ENCODE measurements around the gene MBD1.
"Not testable (repeated sequence)": the region's sequence is repeated elsewhere in the genome, so short reads cannot be mapped to it uniquely, and the experiment has no call there.

The MBD1 gene

GRCh38 chr18:50289108-50289443 is 7.8 kb upstream of the MBD1 start:
- no peak for DNase-seq (ENCODE audit: low read depth in 2 of 2)

- not testable (repeated sequence) for DNase-seq (ENCODE audit: low read depth in 2 of 2)
Measured at GRCh38 chr18:50288348-50289107, 7.2 kb upstream of the MBD1 start.

GRCh38 chr18:50287441-50288347 is 6.4 kb upstream of the MBD1 start, which contains the start of gene CXXC1:
Gene CXXC1, minus strand, starts transcription at chr18:50287692. Its CDS starts 103 bp downstream, at chr18:50287589.
- peak; percentile 93 to 96 for DNase-seq (ENCODE audit: low read depth in 2 of 2)

GRCh38 chr18:50287028-50287440 is 5.7 kb upstream of the MBD1 start:
- DNase-seq (ENCODE audit: low read depth in 2 of 2), result no peak

- no peak for DNase-seq (ENCODE audit: low read depth in 2 of 2)
Measured at GRCh38 chr18:50286391-50287027, 5.2 kb upstream of the MBD1 start.

- no peak for DNase-seq (ENCODE audit: low read depth in 2 of 2)
Measured at GRCh38 chr18:50285631-50286321, 4.5 kb upstream of the MBD1 start.

GRCh38 chr18:50285071-50285470 is 3.7 kb upstream of the MBD1 start:
- DNase-seq (ENCODE audit: low read depth in 2 of 2), result no peak

- no peak for DNase-seq (ENCODE audit: low read depth in 2 of 2)
Measured at GRCh38 chr18:50284255-50284885, 3.0 kb upstream of the MBD1 start.

GRCh38 chr18:50283469-50284209 is 2.3 kb upstream of the MBD1 start:
- no peak for DNase-seq (ENCODE audit: low read depth in 2 of 2)

- no peak for DNase-seq (ENCODE audit: low read depth in 2 of 2)
Measured at GRCh38 chr18:50282521-50283335, 1.4 kb upstream of the MBD1 start.

- DNase-seq (ENCODE audit: low read depth in 2 of 2), result no peak
Measured at GRCh38 chr18:50281972-50282520, 723 bp upstream of the MBD1 start.

- no peak for DNase-seq (ENCODE audit: low read depth in 2 of 2)
Measured at GRCh38 chr18:50280707-50281294, 522 bp downstream of the MBD1 start.

- no peak for DNase-seq (ENCODE audit: low read depth in 2 of 2)
Measured at GRCh38 chr18:50279752-50280151, 1.6 kb downstream of the MBD1 start.

GRCh38 chr18:50277942-50278341 is 3.4 kb downstream of the MBD1 start:
- DNase-seq (ENCODE audit: low read depth in 2 of 2), result no peak

- DNase-seq (ENCODE audit: low read depth in 2 of 2), result no peak
Measured at GRCh38 chr18:50276452-50276851, 4.9 kb downstream of the MBD1 start.

- no peak for DNase-seq (ENCODE audit: low read depth in 2 of 2)
Measured at GRCh38 chr18:50275503-50276036, 5.8 kb downstream of the MBD1 start.

GRCh38 chr18:50274941-50275340 is 6.4 kb downstream of the MBD1 start:
- no peak for DNase-seq (ENCODE audit: low read depth in 2 of 2)

GRCh38 chr18:50274044-50274442 is 7.3 kb downstream of the MBD1 start:
- DNase-seq (ENCODE audit: low read depth in 2 of 2), result no peak

Data from stimulated activated CD4-positive, alpha-beta T cell treated with anti-CD3 and anti-CD28 coated beads, Interleukin-15, amount 100 ng/mL, for 48 hours (primary cell).